Measurements from ENCODE around the gene LAMC3. TPM values are rescaled to one million over a fixed set of nuclear protein-coding genes. Genes with fewer than 3 reads are reported as not detected.

Gene LAMC3
- total RNA-seq, 1 donor from 2014 or later, result 0.20 TPM

DNA sequence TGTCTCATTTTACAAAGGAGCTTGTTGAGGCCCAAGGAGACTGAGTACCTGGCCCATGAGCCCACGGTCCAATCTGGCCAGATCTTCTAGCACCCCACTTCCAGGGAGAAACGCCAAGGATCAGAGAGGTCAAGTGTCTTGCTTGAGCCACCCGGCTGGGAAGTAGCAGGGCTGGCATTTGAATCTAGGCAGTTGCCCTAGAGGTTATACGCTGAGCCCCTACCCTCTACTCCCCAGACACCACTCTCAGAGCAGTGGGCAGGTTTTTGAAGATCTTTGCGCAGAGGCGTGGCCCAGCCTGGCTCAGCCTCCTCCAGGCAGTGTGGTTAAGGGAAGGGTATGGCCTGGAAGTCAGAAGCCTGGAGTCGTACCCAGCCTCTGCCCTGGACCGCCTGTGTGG, 110.6 kb downstream of the LAMC3 start:
- Histone ChIP-seq H3K4me1 (ENCODE audit: insufficient read depth, low read length) (peaks cover 9% of the 10 kb centered on the region), H3K79me2 (ENCODE audit: insufficient read depth, low read length) (no peaks in the 10 kb centered on the region), H3K9ac (ENCODE audit: low read length) (no peak overlapping the region), H3K4me2 (ENCODE audit: low read length) (no peak overlapping the region), H3K27me3 (ENCODE audit: insufficient read depth, low read length) (no peaks in the 10 kb centered on the region), H2AFZ (ENCODE audit: low read depth, low read length) (no peak overlapping the region), H3K27ac (ENCODE audit: low read depth, low read length) (no peak overlapping the region), H3K36me3 (ENCODE audit: insufficient read depth, low read length) (no peaks in the 10 kb centered on the region), H4K20me1 (ENCODE audit: insufficient read depth, low read length) (no peaks in the 10 kb centered on the region), H3K4me3 (ENCODE audit: insufficient read depth, low read depth, low read length) (no peak overlapping the region), H3K9me3 (ENCODE audit: insufficient read depth, low read depth, low read length) (no peaks in the 10 kb centered on the region)
- FAIRE-seq, result no peak
- TF ChIP-seq, protein P1, sequence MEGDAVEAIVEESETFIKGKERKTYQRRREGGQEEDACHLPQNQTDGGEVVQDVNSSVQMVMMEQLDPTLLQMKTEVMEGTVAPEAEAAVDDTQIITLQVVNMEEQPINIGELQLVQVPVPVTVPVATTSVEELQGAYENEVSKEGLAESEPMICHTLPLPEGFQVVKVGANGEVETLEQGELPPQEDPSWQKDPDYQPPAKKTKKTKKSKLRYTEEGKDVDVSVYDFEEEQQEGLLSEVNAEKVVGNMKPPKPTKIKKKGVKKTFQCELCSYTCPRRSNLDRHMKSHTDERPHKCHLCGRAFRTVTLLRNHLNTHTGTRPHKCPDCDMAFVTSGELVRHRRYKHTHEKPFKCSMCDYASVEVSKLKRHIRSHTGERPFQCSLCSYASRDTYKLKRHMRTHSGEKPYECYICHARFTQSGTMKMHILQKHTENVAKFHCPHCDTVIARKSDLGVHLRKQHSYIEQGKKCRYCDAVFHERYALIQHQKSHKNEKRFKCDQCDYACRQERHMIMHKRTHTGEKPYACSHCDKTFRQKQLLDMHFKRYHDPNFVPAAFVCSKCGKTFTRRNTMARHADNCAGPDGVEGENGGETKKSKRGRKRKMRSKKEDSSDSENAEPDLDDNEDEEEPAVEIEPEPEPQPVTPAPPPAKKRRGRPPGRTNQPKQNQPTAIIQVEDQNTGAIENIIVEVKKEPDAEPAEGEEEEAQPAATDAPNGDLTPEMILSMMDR (IDR thresholded peaks at IDR 0.05; ENCODE audit: insufficient read depth, low read depth, low read length), result no peak
- TF ChIP-seq EZH2 (IDR thresholded peaks at IDR 0.05; ENCODE audit: insufficient read depth, low read length), result no peak
- no peaks in the 10 kb centered on the region for H3K27me3 Mint-ChIP-seq (ENCODE audit: low read depth, unreplicated experiment)
- H3K36me3 Mint-ChIP-seq (ENCODE audit: low read depth, unreplicated experiment), result no peaks in the 10 kb centered on the region
- H3K4me1 Mint-ChIP-seq (ENCODE audit: low read depth, unreplicated experiment), result no peaks in the 10 kb centered on the region
- no peak overlapping the region for H3K4me3 Mint-ChIP-seq (ENCODE audit: unreplicated experiment)
- DNase-seq (ENCODE audit: low read depth), result no peak
- peaks cover 2% of the 10 kb centered on the region for H3K9me3 Mint-ChIP-seq (ENCODE audit: unreplicated experiment)
- H3K27ac Mint-ChIP-seq (ENCODE audit: unreplicated experiment), result no peak overlapping the region

GRCh38 chr9:131120620-131121228, 111.8 kb downstream of the LAMC3 start:
- Histone ChIP-seq H3K27ac (ENCODE audit: low read depth, low read length) (no peak overlapping the region), H3K9me3 (ENCODE audit: insufficient read depth, low read depth, low read length) (no peaks in the 10 kb centered on the region), H3K9ac (ENCODE audit: low read length) (no peak overlapping the region), H3K27me3 (ENCODE audit: insufficient read depth, low read length) (no peaks in the 10 kb centered on the region), H4K20me1 (ENCODE audit: insufficient read depth, low read length) (no peaks in the 10 kb centered on the region), H3K4me3 (ENCODE audit: insufficient read depth, low read depth, low read length) (no peak overlapping the region), H3K4me2 (ENCODE audit: low read length) (no peak overlapping the region), H3K4me1 (ENCODE audit: insufficient read depth, low read length) (peaks cover 12% of the 10 kb centered on the region), H2AFZ (ENCODE audit: low read depth, low read length) (no peak overlapping the region), H3K79me2 (ENCODE audit: insufficient read depth, low read length) (peaks cover 3% of the 10 kb centered on the region), H3K36me3 (ENCODE audit: insufficient read depth, low read length) (no peaks in the 10 kb centered on the region)
- H3K36me3 Mint-ChIP-seq (ENCODE audit: low read depth, unreplicated experiment), result no peaks in the 10 kb centered on the region
- no peak overlapping the region for H3K27ac Mint-ChIP-seq (ENCODE audit: unreplicated experiment)
- no peaks in the 10 kb centered on the region for H3K27me3 Mint-ChIP-seq (ENCODE audit: low read depth, unreplicated experiment)
- H3K9me3 Mint-ChIP-seq (ENCODE audit: unreplicated experiment), result peaks cover 2% of the 10 kb centered on the region
- no peak for DNase-seq (ENCODE audit: low read depth)
- FAIRE-seq, result no peak
- H3K4me1 Mint-ChIP-seq (ENCODE audit: low read depth, unreplicated experiment), result peaks cover 4% of the 10 kb centered on the region
- H3K4me3 Mint-ChIP-seq (ENCODE audit: unreplicated experiment), result no peak overlapping the region
- TF ChIP-seq, protein P1 (IDR thresholded peaks at IDR 0.05; ENCODE audit: insufficient read depth, low read depth, low read length), result no peak
- no peak for TF ChIP-seq EZH2 (IDR thresholded peaks at IDR 0.05; ENCODE audit: insufficient read depth, low read length)

GRCh38 chr9:131121346-131121745, 112.4 kb downstream of the LAMC3 start:
- Histone ChIP-seq H3K36me3 (ENCODE audit: insufficient read depth, low read length) (no peaks in the 10 kb centered on the region), H3K9ac (ENCODE audit: low read length) (no peak overlapping the region), H3K4me2 (ENCODE audit: low read length) (no peak overlapping the region), H3K4me1 (ENCODE audit: insufficient read depth, low read length) (peaks cover 16% of the 10 kb centered on the region), H4K20me1 (ENCODE audit: insufficient read depth, low read length) (no peaks in the 10 kb centered on the region), H3K27me3 (ENCODE audit: insufficient read depth, low read length) (no peaks in the 10 kb centered on the region), H3K9me3 (ENCODE audit: insufficient read depth, low read depth, low read length) (no peaks in the 10 kb centered on the region), H2AFZ (ENCODE audit: low read depth, low read length) (no peak overlapping the region), H3K4me3 (ENCODE audit: insufficient read depth, low read depth, low read length) (no peak overlapping the region), H3K27ac (ENCODE audit: low read depth, low read length) (no peak overlapping the region), H3K79me2 (ENCODE audit: insufficient read depth, low read length) (peaks cover 9% of the 10 kb centered on the region)
- TF ChIP-seq, protein P1 (IDR thresholded peaks at IDR 0.05; ENCODE audit: insufficient read depth, low read depth, low read length), result no peak
- no peak for TF ChIP-seq EZH2 (IDR thresholded peaks at IDR 0.05; ENCODE audit: insufficient read depth, low read length)
- Mint-ChIP-seq H3K27ac (ENCODE audit: unreplicated experiment) (no peak overlapping the region), H3K9me3 (ENCODE audit: unreplicated experiment) (peaks cover 2% of the 10 kb centered on the region), H3K27me3 (ENCODE audit: low read depth, unreplicated experiment) (no peaks in the 10 kb centered on the region), H3K4me3 (ENCODE audit: unreplicated experiment) (no peak overlapping the region), H3K4me1 (ENCODE audit: low read depth, unreplicated experiment) (peaks cover 4% of the 10 kb centered on the region), H3K36me3 (ENCODE audit: low read depth, unreplicated experiment) (no peaks in the 10 kb centered on the region)
- FAIRE-seq (no peak), DNase-seq (ENCODE audit: low read depth) (no peak)

Data from astrocyte (in vitro differentiated cells and primary cell).